ENCODE data around the gene FURIN.
"Not testable (repeated sequence)": the region's sequence is repeated elsewhere in the genome, so short reads cannot be mapped to it uniquely, and the experiment has no call there.

The FURIN gene

GRCh38 chr15:90918034-90918788 lies 49.8 kb downstream of the FURIN start:
- DNase-seq = no peak

GRCh38 chr15:90918835-90919234 lies 50.4 kb downstream of the FURIN start:
- DNase-seq = no peak

GRCh38 chr15:90921887-90922286 lies 53.5 kb downstream of the FURIN start:
- no peak for DNase-seq

- not testable (repeated sequence) for DNase-seq
These were observed 54.4 kb downstream of the FURIN start for GRCh38 chr15:90922712-90923322.

- DNase-seq = no peak
These were observed 56.0 kb downstream of the FURIN start for GRCh38 chr15:90924375-90924774.

- not testable (repeated sequence) for DNase-seq
These were observed 58.4 kb downstream of the FURIN start for GRCh38 chr15:90926766-90927165.

- not testable (repeated sequence) for DNase-seq
These were observed 59.7 kb downstream of the FURIN start for GRCh38 chr15:90928106-90928505.

GRCh38 chr15:90929246-90930019 lies 61.0 kb downstream of the FURIN start:
- no peak for DNase-seq

GRCh38 chr15:90930861-90931574 lies 62.6 kb downstream of the FURIN start:
- DNase-seq = no peak

GRCh38 chr15:90931575-90931827 lies 63.1 kb downstream of the FURIN start:
- no peak for DNase-seq

GRCh38 chr15:90931828-90932659 lies 63.7 kb downstream of the FURIN start, which contains the start of gene HDDC3:
Gene HDDC3, minus strand, starts transcription at chr15:90932549. Its CDS starts 9 bp downstream, at chr15:90932540.
- peak; percentile 37 to 82 for DNase-seq

- DNase-seq = no peak
These were observed 64.2 kb downstream of the FURIN start for GRCh38 chr15:90932660-90932991.
